Common myeloid progenitor, CD34-positive (primary cell): ENCODE measurements around the gene FOXA1.

Source experiments
- CTCF ChIA-PET: fragments of 350-600 bp; sonication (Branson Sonifier 250); formaldehyde crosslinking; loops from one replicate; lab custom pipeline; 2021; ENCODE audit warnings: antibody characterized with exemption; lab: Charles Lee
- POLR2A ChIA-PET: fragments of 350-600 bp; sonication (Branson Sonifier 250); formaldehyde crosslinking; loops from one replicate; lab custom pipeline; 2021; ENCODE audit warnings: antibody characterized with exemption; lab: Charles Lee
- DNase-seq, 3 donors: peaks; one replicate each; pipeline versions ENCODE4 v3.0.0 to v3.0.0-alpha.2; 2013
- H3K27ac ChIP-seq, 2 experiments: 1 replicate in 1 of 2; 2 replicates in 1 of 2; pipeline ENCODE4 v1.7.0; 2013; ENCODE audit warnings: inconsistent platforms in 2 of 2, low read length in 2 of 2, mild to moderate bottlenecking in 2 of 2, low read depth in 1 of 2, moderate library complexity in 1 of 2; ENCODE audit not compliant: severe bottlenecking in 2 of 2, insufficient read depth in 1 of 2, poor library complexity in 1 of 2
- H3K27me3 ChIP-seq, 5 experiments: replicated peaks in 2 of 5; 1 replicate in 3 of 5; 2 replicates in 2 of 5; pipeline versions ENCODE4 v1.6.1 to v1.7.0; 2013; ENCODE audit warnings: low read length in 4 of 5, mild to moderate bottlenecking in 2 of 5, moderate library complexity in 2 of 5, inconsistent platforms in 1 of 5; ENCODE audit not compliant: insufficient read depth in 5 of 5, control insufficient read depth in 4 of 5
- H3K36me3 ChIP-seq, 4 experiments: 1 replicate in 2 of 4; 2 replicates in 2 of 4; pipeline versions ENCODE4 v1.6.1 to v1.7.0; 2013; ENCODE audit warnings: low read length in 3 of 4, control low read depth in 1 of 4, mild to moderate bottlenecking in 1 of 4; ENCODE audit not compliant: control insufficient read depth in 4 of 4, insufficient read depth in 4 of 4
- H3K4me1 ChIP-seq, 4 experiments: 1 replicate in 3 of 4; 2 replicates in 1 of 4; pipeline versions ENCODE4 v1.6.1 to v1.7.1; 2013; ENCODE audit warnings: low read length in 3 of 4, mild to moderate bottlenecking in 3 of 4, control low read depth in 1 of 4, inconsistent platforms in 1 of 4, moderate library complexity in 1 of 4; ENCODE audit not compliant: control insufficient read depth in 4 of 4, insufficient read depth in 4 of 4; ENCODE audit errors: control extremely low read depth in 1 of 4
- H3K4me3 ChIP-seq, 7 experiments: 1 replicate in 4 of 7; 2 replicates in 3 of 7; pipeline versions ENCODE4 v1.5.1 to v1.7.0; 2013; ENCODE audit warnings: mild to moderate bottlenecking in 7 of 7, low read length in 6 of 7, moderate library complexity in 6 of 7, inconsistent platforms in 2 of 7, low read depth in 2 of 7, control low read depth in 1 of 7; ENCODE audit not compliant: insufficient read depth in 4 of 7, control insufficient read depth in 1 of 7; ENCODE audit errors: extremely low read depth in 1 of 7
- H3K9me3 ChIP-seq, 5 experiments: 1 replicate in 4 of 5; 2 replicates in 1 of 5; pipeline versions ENCODE4 v1.6.1 to v1.7.1; 2013; ENCODE audit warnings: low read length in 4 of 5, mild to moderate bottlenecking in 2 of 5, inconsistent platforms in 1 of 5, low read depth in 1 of 5, moderate library complexity in 1 of 5; ENCODE audit not compliant: control insufficient read depth in 4 of 5, insufficient read depth in 2 of 5; ENCODE audit errors: control extremely low read depth in 1 of 5
- WGBS: methylation state at CpG from one replicate; pipeline ENCODE4 v1.1.5; 2013; ENCODE audit not compliant: insufficient coverage; 5-methylcytosine and 5-hydroxymethylcytosine counted together

FOXA1 gene

DNA sequence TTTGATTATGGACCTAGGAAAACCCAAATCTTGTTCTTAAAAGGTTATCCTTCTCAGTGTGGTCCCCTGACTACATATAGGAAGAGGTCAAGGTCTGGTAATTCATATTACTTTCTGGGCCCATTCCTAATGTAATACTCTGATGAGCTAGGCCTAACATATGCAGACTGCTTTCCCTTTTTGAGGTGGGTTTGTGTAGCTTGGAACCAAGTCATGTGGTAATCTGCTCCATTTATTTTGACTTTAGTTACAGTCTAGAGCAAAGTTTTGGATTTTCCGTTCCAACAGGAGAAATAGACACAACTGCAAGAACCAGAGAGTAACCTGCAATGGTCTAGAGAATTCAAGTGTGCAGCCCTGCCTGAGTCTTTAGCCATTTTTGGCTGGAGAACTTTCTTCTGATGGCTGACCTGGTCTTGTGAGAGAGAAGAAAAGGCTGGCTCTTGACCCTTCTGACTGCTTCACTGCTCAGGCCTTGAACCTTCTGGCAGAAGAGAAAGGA, 22.9 kb upstream of the FOXA1 start:
- ChIA-PET CTCF (no interaction called here), POLR2A (no interaction called here)
- Histone ChIP-seq H3K27me3 (peaks cover 5 to 33% (median 18%) of the 10 kb centered on the region in 5 experiments), H3K9me3 (peaks cover 19 to 62% (median 23%) of the 10 kb centered on the region in 5 experiments), H3K27ac (no peak overlapping the region), H3K4me1 (peaks cover 0 to 9% (median 3%) of the 10 kb centered on the region in 4 experiments), H3K36me3 (no peaks in the 10 kb centered on the region), H3K4me3 (no peak overlapping the region)
- no peak for DNase-seq
- WGBS: 100% methylated on average over 1 of the region's 1 CpG

DNA sequence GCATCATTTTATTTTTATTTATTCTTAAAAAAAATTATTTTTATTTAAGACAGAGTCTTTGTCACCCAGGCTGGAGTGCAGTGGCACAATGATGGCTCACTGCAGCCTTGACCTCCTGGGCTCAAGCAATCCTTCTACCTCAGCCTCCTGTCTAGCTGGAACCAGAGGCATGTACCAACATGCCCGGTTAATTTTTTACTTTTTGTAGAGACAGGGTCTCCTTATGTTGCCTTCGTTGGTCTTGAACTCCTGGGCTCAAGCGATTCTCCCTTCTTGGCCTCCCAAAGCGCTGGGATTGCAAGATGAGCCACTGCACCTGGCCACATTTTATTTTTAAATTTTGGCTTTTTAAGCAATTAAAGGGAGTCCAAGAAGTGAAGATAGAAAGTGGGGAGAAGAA, 21.8 kb upstream of the FOXA1 start:
- Histone ChIP-seq H3K4me3 (no peak overlapping the region), H3K36me3 (no peaks in the 10 kb centered on the region), H3K4me1 (peaks cover 0 to 1% (median 0%) of the 10 kb centered on the region in 4 experiments), H3K27me3 (peaks cover 5 to 29% (median 14%) of the 10 kb centered on the region in 5 experiments), H3K9me3 (peaks cover 22 to 68% (median 29%) of the 10 kb centered on the region in 5 experiments), H3K27ac (no peak overlapping the region)
- ChIA-PET POLR2A (no interaction called here), CTCF (no interaction called here)
- WGBS: 95% methylated on average over 4 of the region's 4 CpGs
- DNase-seq: no peak

DNA sequence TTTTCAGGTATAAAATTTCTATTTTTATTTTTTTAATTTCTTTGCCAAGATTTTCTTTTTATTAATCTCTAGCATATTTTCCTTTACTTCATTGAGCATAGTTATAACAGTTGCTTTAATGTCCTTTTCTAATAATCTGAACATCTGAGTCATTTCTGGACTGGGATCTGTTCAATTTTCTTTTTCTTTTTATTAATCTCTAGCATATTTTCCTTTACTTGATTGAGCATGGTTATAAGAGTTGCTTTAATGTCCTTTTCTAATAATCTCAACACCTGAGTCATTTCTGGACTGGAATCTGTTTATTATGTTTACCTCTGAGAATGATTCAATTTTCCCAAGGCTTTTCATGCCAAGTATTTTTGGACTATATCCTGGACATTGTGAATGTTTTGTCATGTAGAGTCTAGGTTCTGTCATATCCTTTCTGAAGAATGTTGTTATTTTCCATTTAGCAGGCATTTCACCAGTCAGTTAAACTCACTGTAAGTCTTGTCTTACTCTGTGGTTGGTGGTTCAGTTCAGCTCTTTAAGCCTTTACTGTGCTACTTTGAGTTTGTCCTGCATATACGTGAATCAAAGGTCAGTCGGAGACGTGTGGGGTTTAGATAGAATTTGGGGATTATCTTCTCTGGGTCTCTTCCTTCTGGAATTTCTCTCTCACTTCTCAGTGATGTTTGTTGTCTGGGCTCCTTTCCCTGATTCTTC, 20.7 kb upstream of the FOXA1 start:
- Histone ChIP-seq H3K9me3 (peaks cover 29 to 77% (median 33%) of the 10 kb centered on the region in 5 experiments), H3K4me3 (no peak overlapping the region), H3K4me1 (no peaks in the 10 kb centered on the region), H3K27me3 (peaks cover 7 to 29% (median 8%) of the 10 kb centered on the region in 5 experiments), H3K36me3 (peaks cover 0 to 3% (median 0%) of the 10 kb centered on the region in 4 experiments), H3K27ac (no peak overlapping the region)
- no CpG with 5 or more reads among the region's 3 CpGs for WGBS
- DNase-seq: no peak
- ChIA-PET POLR2A (no interaction called here), CTCF (interaction anchor here (0.6 kb wide), 1 partner anchor 1111 kb away, joined by 3 read pairs; no protein-coding TSS in a partner anchor)

DNA sequence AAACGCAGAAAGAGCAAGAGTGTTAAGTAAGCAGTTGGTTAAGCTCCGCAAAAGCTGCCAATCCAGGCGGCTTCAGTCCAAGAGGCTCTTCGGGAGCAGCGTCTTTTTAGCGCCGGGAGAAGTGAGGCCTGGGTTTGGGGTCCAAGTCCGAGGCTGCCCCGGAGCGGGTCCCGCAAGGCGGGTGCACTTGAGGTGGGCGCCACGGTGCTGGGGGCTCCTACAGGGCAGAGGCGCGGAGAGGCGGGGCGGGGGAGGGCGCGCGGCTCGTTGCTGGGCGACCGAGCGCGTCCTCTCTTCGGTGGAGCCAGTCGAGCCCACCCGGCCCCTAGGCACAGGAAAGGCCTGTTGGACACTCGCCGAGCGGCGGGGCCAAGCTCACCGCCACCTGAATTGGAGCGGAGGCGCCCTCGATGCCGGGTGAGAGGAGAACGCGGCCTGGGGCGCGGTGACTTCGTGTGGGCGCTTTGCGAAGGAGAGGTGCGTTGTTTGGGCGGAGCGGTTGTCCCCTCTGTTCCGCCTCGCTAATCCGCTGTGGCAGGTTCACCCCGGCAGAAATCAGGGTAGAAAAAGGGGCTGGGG, 16.0 kb upstream of the FOXA1 start:
- peaks cover 19 to 66% (median 30%) of the 10 kb centered on the region in 5 experiments for H3K9me3 ChIP-seq
- DNase-seq: no peak
- 9% methylated on average over 37 of the region's 52 CpGs for WGBS
- no peaks in the 10 kb centered on the region for H3K4me1 ChIP-seq
- H3K4me3 ChIP-seq: no peak overlapping the region
- H3K27me3 ChIP-seq: peaks cover 10 to 62% (median 19%) of the 10 kb centered on the region in 5 experiments
- ChIA-PET POLR2A (no interaction called here), CTCF (no interaction called here)
- H3K27ac ChIP-seq: no peak overlapping the region
- peaks cover 0 to 3% (median 0%) of the 10 kb centered on the region in 4 experiments for H3K36me3 ChIP-seq

DNA sequence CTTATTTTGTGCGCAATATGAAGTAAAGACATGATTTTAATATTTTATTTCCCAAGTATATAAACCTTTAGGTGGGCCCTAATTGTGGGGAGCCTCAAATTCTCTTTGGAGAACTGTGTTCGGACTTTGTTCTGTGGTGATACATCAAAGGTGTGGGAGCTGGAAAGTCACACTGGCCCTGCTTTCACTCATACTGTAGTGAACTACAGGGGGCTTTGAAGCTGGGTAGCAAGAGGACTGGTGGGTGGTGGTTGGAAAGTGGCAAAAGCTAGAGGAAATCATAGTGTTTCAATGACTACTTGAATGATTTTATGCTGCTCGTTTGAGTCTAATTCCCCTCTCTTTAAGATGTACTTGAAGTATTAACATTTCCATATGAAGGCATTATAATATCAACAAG, 13.6 kb upstream of the FOXA1 start:
- Histone ChIP-seq H3K4me3 (no peak overlapping the region), H3K9me3 (peaks cover 13 to 50% (median 20%) of the 10 kb centered on the region in 5 experiments), H3K27ac (no peak overlapping the region), H3K4me1 (peaks cover 0 to 1% (median under 1%) of the 10 kb centered on the region in 4 experiments), H3K27me3 (peaks cover 10 to 86% (median 40%) of the 10 kb centered on the region in 5 experiments), H3K36me3 (peaks cover 0 to 3% (median 0%) of the 10 kb centered on the region in 4 experiments)
- POLR2A ChIA-PET: no interaction called here
- CTCF ChIA-PET: no interaction called here
- no CpG with 5 or more reads among the region's 3 CpGs for WGBS
- no peak for DNase-seq

DNA sequence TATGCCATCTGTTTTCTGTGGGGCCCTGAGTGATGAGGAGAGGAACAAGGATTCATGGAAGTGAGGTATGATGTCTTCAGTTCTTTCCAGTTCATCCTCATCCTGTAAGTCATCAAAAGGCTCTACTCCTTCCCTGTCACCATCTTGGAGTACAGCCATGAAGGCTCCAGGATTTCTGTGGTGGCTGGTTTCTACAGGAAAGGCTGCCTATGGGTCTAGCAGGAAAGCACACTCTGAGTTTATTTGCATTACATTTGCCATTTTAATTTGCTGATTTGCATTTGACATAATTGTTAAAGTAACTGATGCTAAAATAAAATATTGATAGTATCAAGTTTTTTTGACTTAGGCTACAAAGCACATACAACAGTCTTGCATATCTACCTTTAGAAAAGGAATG, 11.6 kb upstream of the FOXA1 start:
- Histone ChIP-seq H3K27ac (no peak overlapping the region), H3K36me3 (peaks cover 0 to 3% (median 0%) of the 10 kb centered on the region in 4 experiments), H3K27me3 (peaks cover 3 to 99% (median 53%) of the 10 kb centered on the region in 5 experiments), H3K9me3 (peaks cover 0 to 32% (median 19%) of the 10 kb centered on the region in 5 experiments), H3K4me3 (no peak overlapping the region), H3K4me1 (peaks cover 0 to 8% (median 2%) of the 10 kb centered on the region in 4 experiments)
- ChIA-PET POLR2A (no interaction called here), CTCF (no interaction called here)
- DNase-seq: no peak
